Measurements from ENCODE around the gene MAML3.
A peak's percentile ranks its signal among the peaks of the same experiment; 100 is the strongest.

The MAML3 gene

DNA sequence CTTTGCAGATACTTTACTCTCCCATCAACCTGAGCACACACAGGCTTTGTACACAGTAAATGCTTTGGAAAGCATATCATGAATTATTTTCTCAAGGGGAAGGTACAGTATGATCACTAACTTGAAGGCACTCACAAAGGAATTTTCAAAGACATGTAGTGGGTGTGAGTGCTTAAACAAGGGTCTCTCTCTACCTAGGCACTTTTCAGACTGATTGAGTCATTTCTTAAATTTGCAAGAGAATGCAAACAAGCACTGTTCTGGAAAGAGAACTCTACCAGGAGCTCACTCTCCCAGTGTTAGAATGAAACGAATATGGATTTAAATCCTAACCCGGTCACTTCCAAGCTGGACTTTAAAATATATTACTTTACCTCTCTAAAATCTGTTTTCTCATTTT, 85.7 kb downstream of the MAML3 start:
- DNase-seq: no peak
- H3K4me1 ChIP-seq: peaks cover 0 to 49% (median 19%) of the 10 kb centered on the region in 4 donors
- TF ChIP-seq, protein P1, sequence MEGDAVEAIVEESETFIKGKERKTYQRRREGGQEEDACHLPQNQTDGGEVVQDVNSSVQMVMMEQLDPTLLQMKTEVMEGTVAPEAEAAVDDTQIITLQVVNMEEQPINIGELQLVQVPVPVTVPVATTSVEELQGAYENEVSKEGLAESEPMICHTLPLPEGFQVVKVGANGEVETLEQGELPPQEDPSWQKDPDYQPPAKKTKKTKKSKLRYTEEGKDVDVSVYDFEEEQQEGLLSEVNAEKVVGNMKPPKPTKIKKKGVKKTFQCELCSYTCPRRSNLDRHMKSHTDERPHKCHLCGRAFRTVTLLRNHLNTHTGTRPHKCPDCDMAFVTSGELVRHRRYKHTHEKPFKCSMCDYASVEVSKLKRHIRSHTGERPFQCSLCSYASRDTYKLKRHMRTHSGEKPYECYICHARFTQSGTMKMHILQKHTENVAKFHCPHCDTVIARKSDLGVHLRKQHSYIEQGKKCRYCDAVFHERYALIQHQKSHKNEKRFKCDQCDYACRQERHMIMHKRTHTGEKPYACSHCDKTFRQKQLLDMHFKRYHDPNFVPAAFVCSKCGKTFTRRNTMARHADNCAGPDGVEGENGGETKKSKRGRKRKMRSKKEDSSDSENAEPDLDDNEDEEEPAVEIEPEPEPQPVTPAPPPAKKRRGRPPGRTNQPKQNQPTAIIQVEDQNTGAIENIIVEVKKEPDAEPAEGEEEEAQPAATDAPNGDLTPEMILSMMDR (IDR thresholded peaks at IDR 0.05): no peak
- H3K27ac ChIP-seq: no peak overlapping the region
- H3K27me3 ChIP-seq: no peaks in the 10 kb centered on the region
- no peaks in the 10 kb centered on the region for H3K9me3 ChIP-seq
- intact Hi-C loops (cut with DNase I; ENCODE audit: low total_unique reads): no loop called here
- no peaks in the 10 kb centered on the region for H3K36me3 ChIP-seq
- H3K4me3 ChIP-seq: no peak overlapping the region

GRCh38 chr4:140066031-140066930, 87.7 kb downstream of the MAML3 start:
- no peak for DNase-seq
- no peaks in the 10 kb centered on the region for H3K9me3 ChIP-seq
- H3K4me1 ChIP-seq: peaks cover 0 to 44% (median 14%) of the 10 kb centered on the region in 4 donors
- no peak overlapping the region for H3K4me3 ChIP-seq
- TF ChIP-seq, protein P1 (IDR thresholded peaks at IDR 0.05): no peak
- no peaks in the 10 kb centered on the region for H3K27me3 ChIP-seq
- no peaks in the 10 kb centered on the region for H3K36me3 ChIP-seq
- intact Hi-C loops (cut with DNase I; ENCODE audit: low total_unique reads): no loop called here
- H3K27ac ChIP-seq: no peak overlapping the region

DNA sequence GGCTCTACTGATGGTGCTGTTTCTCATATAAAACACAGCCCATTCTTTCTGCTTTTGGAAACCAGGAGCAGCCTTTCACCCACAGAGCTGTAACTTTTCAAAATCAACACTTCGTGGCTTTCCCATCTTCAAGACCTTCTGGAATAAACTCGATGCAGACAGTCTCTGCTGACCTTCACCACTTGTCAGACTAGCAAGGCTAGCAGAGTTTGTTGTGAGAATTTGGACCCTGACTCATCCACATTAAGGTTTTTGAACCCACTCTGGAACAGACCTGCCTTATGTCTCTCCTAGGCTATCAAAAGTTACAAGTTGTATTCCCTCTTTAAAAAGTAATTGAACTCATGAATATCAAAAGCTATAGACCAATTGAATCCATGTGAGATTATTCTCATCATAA, 88.6 kb downstream of the MAML3 start:
- Histone ChIP-seq H3K36me3 (no peaks in the 10 kb centered on the region), H3K4me1 (peaks cover 0 to 44% (median 5%) of the 10 kb centered on the region in 4 donors), H3K4me3 (no peak overlapping the region), H3K27ac (no peak overlapping the region), H3K9me3 (no peaks in the 10 kb centered on the region), H3K27me3 (no peaks in the 10 kb centered on the region)
- intact Hi-C loops (cut with DNase I; ENCODE audit: low total_unique reads): no loop called here
- no peak for DNase-seq
- TF ChIP-seq, protein P1 (IDR thresholded peaks at IDR 0.05): no peak

DNA sequence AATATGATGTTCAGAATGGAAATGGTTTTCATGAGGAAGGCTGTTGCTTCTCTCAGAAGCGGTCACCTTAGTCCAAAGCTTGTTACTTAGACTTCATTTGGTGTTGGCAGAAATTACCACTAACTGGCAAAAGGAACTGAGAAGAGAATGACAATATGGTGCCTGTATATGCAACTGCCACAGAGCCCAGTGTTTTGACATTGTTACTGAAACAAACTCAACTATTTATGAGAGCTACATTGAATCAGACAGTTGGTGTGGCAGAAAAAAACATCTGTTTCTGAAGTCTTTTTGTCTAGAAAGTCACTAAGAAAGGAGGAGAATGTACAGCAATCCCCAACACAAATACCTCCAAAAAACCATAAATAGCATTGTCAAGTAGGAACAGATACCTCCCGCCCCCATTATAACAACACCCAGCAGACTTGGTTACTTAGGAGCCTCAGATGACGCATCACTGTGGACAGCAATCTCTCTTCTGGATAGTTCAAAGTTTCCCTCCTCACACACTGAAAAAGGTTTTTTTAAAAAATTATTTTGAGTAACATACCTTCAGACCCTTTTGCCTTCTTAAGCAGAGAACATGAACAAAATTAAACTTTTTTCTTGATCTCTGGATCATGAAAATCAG, 92.2 kb downstream of the MAML3 start:
- TF ChIP-seq, protein P1 (IDR thresholded peaks at IDR 0.05): no peak
- H3K27ac ChIP-seq: peak overlapping the region; percentile 39 to 60

GRCh38 chr4:140061194-140061593, 92.8 kb downstream of the MAML3 start:
- Histone ChIP-seq H3K9me3 (no peaks in the 10 kb centered on the region), H3K27ac (peak overlapping the region; percentile 39 to 60), H3K4me1 (peaks cover 0 to 33% (median 4%) of the 10 kb centered on the region in 4 donors), H3K27me3 (no peaks in the 10 kb centered on the region), H3K4me3 (peak overlapping the region; percentile 24 to 25), H3K36me3 (no peaks in the 10 kb centered on the region)
- DNase-seq: no peak
- intact Hi-C loops (cut with DNase I; ENCODE audit: low total_unique reads): no loop called here
- TF ChIP-seq, protein P1 (IDR thresholded peaks at IDR 0.05): no peak

More for the DNA sequence above, 92.2 kb downstream of the MAML3 start:
- no peaks in the 10 kb centered on the region for H3K9me3 ChIP-seq
- no peak overlapping the region for H3K4me3 ChIP-seq
- intact Hi-C loops (cut with DNase I; ENCODE audit: low total_unique reads): no loop called here
- H3K36me3 ChIP-seq: no peaks in the 10 kb centered on the region
- DNase-seq: no peak
- no peaks in the 10 kb centered on the region for H3K27me3 ChIP-seq
- peaks cover 0 to 38% (median 4%) of the 10 kb centered on the region in 4 donors for H3K4me1 ChIP-seq

Measured in tibial artery (tissue), 4 donors.